Lung (tissue), 12 donors: ENCODE data around the gene BCL2. TPM values are rescaled to one million over a fixed set of nuclear protein-coding genes. Genes with fewer than 3 reads are reported as not detected.

Source experiments
- ATAC-seq: fragments of 200-7000 bp; cut with Tn5 transposase; one replicate; pipeline ENCODE4 v1.9.1; 2020; ENCODE audit warnings: moderate number of reproducible peaks; ENCODE audit not compliant: insufficient read depth, low FRiP score
- DNase-seq, 3 donors: peaks; one replicate each; pipeline ENCODE4 v3.0.0-alpha.2; 2013 to 2017
- H3K27ac ChIP-seq, 2 donors: one replicate each; pipeline ENCODE4 v1.5.1; 2013; ENCODE audit warnings: mild to moderate bottlenecking in 2 of 2, moderate library complexity in 2 of 2, control low read depth in 1 of 2, inconsistent platforms in 1 of 2, low read depth in 1 of 2, low read length in 1 of 2
- H3K27me3 ChIP-seq, 3 donors: one replicate each; pipeline ENCODE4 v1.5.1; 2013; ENCODE audit warnings: low read length in 2 of 3; ENCODE audit not compliant: control insufficient read depth in 3 of 3, insufficient read depth in 3 of 3
- H3K36me3 ChIP-seq, 4 donors: one replicate each; pipeline ENCODE4 v1.5.1; 2013; ENCODE audit warnings: low read length in 4 of 4, mild to moderate bottlenecking in 1 of 4, moderate library complexity in 1 of 4; ENCODE audit not compliant: control insufficient read depth in 4 of 4, insufficient read depth in 4 of 4
- H3K4me1 ChIP-seq, 5 donors: one replicate each; pipeline ENCODE4 v1.5.1; 2013; ENCODE audit warnings: low read length in 5 of 5, mild to moderate bottlenecking in 2 of 5, moderate library complexity in 1 of 5; ENCODE audit not compliant: control insufficient read depth in 5 of 5, insufficient read depth in 5 of 5
- H3K4me3 ChIP-seq: one replicate; pipeline ENCODE4 v1.5.1; 2013; ENCODE audit warnings: mild to moderate bottlenecking, control low read depth, moderate library complexity
- H3K9ac ChIP-seq, 2 donors: one replicate each; pipeline ENCODE4 v1.5.1; 2013; ENCODE audit warnings: low read length in 2 of 2, control low read depth in 1 of 2; ENCODE audit not compliant: insufficient read depth in 1 of 2
- H3K9me3 ChIP-seq, 4 donors: one replicate each; pipeline ENCODE4 v1.5.1; 2013; ENCODE audit warnings: low read length in 3 of 4, mild to moderate bottlenecking in 1 of 4, moderate library complexity in 1 of 4; ENCODE audit not compliant: control insufficient read depth in 4 of 4, insufficient read depth in 3 of 4
- WGBS, 2 donors: extraction: QIAGEN DNeasy Blood & Tissue Kit; methylation state at CpG; one replicate each; pipeline ENCODE4 v1.1.7; 2013; 5-methylcytosine and 5-hydroxymethylcytosine counted together
- polyA plus RNA-seq, 2 donors: library from polyadenylated mRNA; stranded (reverse); fragments of 200-250 nt; gene quantifications; one replicate each; pipeline ENCODE4 v1.2.1, GENCODE V29; 2013
- total RNA-seq, 2 donors: library from RNA; depleted of rRNA in 1 of 2; stranded (reverse); fragments of >200 nt in 1 of 2; gene quantifications; one replicate each; pipeline ENCODE4 v1.2.1, GENCODE V29; 2014 to 2021
- TF ChIP-seq, protein P1 (sequence below): IDR thresholded peaks from 2 replicates; pipeline ENCODE4 v1.5.1; 2012; ENCODE audit warnings: mild to moderate bottlenecking; ENCODE audit errors: control extremely low read depth, extremely low read depth
- donor health status: control.
- donor health status: control.
- donor health status: Bipolar disorder and iron deficiency.
- donor health status: healthy.
- donor health status: DM: yes; HTN: yes; CAD: no.

BCL2 gene
- total and polyA plus RNA-seq, 4 donors = 1.5 to 30.9 (median 5.3) TPM

DNA sequence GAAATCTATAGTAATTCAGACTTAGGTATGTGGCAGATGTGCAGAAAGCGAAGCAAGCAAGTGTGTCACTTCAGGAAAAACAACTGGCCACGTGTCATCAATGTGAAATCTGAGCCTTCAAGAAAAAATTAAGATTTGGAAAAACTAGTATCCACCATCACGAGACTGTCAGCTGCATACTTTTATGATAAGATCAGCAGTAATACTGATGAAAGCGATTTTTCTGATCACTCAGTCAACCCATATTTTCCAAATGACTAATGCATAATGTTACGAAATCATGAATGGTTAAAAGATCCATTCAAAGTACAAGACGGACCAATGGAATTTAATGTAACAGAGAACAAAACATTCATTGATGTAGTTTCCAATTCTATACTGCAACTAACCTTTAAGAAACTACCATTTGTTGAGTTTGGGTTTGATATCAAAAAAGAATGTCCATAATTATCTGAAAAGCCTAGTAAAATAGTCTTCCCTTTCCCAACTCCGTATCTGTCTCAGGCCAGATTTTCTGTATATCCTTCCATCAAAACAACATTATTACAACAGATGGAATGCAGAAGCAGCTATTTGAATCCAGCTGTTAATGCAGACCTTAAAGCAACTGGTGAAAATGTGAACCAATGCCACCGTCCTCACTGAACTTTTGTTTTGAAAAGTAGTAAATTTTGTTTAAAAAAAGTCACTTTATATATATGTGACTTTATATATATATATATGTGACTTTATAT is 17.0 kb upstream of the BCL2 start:
- Histone ChIP-seq H3K9ac (no peak overlapping the region), H3K27me3 (no peaks in the 10 kb centered on the region), H3K27ac (no peak overlapping the region), H3K36me3 (peaks cover 21 to 53% (median 33%) of the 10 kb centered on the region in 4 donors), H3K4me1 (no peaks in the 10 kb centered on the region), H3K9me3 (no peaks in the 10 kb centered on the region), H3K4me3 (no peak overlapping the region)
- TF ChIP-seq, protein P1, sequence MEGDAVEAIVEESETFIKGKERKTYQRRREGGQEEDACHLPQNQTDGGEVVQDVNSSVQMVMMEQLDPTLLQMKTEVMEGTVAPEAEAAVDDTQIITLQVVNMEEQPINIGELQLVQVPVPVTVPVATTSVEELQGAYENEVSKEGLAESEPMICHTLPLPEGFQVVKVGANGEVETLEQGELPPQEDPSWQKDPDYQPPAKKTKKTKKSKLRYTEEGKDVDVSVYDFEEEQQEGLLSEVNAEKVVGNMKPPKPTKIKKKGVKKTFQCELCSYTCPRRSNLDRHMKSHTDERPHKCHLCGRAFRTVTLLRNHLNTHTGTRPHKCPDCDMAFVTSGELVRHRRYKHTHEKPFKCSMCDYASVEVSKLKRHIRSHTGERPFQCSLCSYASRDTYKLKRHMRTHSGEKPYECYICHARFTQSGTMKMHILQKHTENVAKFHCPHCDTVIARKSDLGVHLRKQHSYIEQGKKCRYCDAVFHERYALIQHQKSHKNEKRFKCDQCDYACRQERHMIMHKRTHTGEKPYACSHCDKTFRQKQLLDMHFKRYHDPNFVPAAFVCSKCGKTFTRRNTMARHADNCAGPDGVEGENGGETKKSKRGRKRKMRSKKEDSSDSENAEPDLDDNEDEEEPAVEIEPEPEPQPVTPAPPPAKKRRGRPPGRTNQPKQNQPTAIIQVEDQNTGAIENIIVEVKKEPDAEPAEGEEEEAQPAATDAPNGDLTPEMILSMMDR = no peak
- 63 to 74% methylated on average over 8 of the region's 8 CpGs for WGBS, 2 donors
- DNase-seq (peak in 2 of 3 donors; percentile 35 to 45), ATAC-seq (no peak)

DNA sequence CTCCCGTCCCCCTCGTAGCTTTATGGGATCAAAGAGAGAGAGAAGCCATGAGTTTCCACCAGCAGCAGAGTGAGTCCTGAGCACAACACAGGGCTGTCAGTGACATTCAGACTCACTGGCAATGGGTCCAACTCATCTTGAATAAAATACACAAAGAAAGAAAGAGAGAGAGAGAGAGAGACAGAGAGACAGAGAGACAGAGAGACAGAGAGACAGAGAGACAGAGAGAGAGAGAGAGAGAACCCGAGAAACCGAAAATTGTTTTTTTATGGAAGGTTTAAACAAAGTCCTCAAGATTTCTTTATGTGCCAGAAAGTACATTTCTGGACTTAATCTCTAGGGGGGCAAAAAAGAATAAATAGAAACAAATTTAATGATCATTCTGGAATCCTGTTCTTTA is 11.5 kb upstream of the BCL2 start:
- H3K4me1 ChIP-seq = peaks cover 0 to 2% (median 0%) of the 10 kb centered on the region in 5 donors
- ATAC-seq (no peak), DNase-seq (no peak)
- H3K9ac ChIP-seq = no peak overlapping the region
- no peak overlapping the region for H3K4me3 ChIP-seq
- H3K9me3 ChIP-seq = no peaks in the 10 kb centered on the region
- H3K36me3 ChIP-seq = peaks cover 10 to 43% (median 25%) of the 10 kb centered on the region in 4 donors
- H3K27me3 ChIP-seq = no peaks in the 10 kb centered on the region
- H3K27ac ChIP-seq = no peak overlapping the region
- TF ChIP-seq, protein P1 = no peak
- 95 to 97% methylated on average over 4 of the region's 4 CpGs for WGBS, 2 donors

DNA sequence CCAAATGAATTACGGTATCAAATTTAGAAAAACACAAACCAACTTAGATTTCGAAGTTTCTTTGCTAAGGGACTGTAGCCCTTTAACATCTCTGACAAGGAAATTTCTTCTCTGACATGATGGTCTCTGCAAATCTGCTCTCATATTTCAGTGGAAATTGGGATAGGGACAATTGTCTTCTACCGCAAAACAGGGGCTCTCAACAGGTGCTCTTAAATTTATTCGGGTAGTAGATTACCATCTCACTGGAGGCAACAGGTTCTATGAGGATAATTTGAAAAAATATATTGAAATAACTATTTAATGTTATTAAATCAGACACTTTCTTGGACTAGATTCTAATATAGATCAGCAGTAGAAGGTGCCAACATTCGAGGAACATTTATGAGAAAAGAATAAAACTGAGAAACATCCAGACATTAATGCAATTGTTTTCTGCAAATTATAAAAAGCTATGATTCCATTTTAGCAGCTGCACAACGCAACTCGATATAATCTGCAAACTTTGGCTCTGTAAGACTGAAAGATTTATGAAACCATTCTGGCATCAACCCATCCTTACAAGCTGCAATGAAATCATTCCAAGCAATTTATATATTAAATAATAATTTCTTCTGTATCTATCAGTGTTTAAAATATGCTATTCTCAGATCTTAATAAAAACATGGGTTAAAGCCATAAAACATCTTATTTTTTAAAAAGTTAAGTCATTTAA is 10.0 kb upstream of the BCL2 start:
- WGBS, 2 donors = 90 to 93% methylated on average over 7 of the region's 7 CpGs
- ATAC-seq = no peak

More for the DNA sequence above, 10.0 kb upstream of the BCL2 start:
- no peaks in the 10 kb centered on the region for H3K27me3 ChIP-seq
- H3K4me1 ChIP-seq = peaks cover 0 to 2% (median 0%) of the 10 kb centered on the region in 5 donors
- no peak overlapping the region for H3K27ac ChIP-seq
- H3K36me3 ChIP-seq = peaks cover 4 to 30% (median 18%) of the 10 kb centered on the region in 4 donors
- TF ChIP-seq, protein P1 = no peak
- peak in 1 of 3 donors; percentile 33 for DNase-seq
- no peaks in the 10 kb centered on the region for H3K9me3 ChIP-seq
- no peak overlapping the region for H3K9ac ChIP-seq
- H3K4me3 ChIP-seq = no peak overlapping the region
